GM12873 (cell line): ENCODE data around the gene STX18.

Experiments
- CTCF ChIP-seq: IDR thresholded peaks from 2 replicates; pipeline ENCODE4 v1.5.1; 2012; ENCODE audit warnings: low read depth, mild to moderate bottlenecking, moderate library complexity, low read length, control low read depth; ENCODE audit not compliant: insufficient read depth; ENCODE audit errors: missing control alignments

The STX18 gene

GRCh38 chr4:4424499-4425115, 117.2 kb downstream of the STX18 start:
- no peak for TF ChIP-seq CTCF

GRCh38 chr4:4423706-4424498, 117.9 kb downstream of the STX18 start:
- no peak for TF ChIP-seq CTCF

GRCh38 chr4:4422856-4423499, 118.9 kb downstream of the STX18 start:
- no peak for TF ChIP-seq CTCF

- no peak for TF ChIP-seq CTCF
Measured at GRCh38 chr4:4421356-4421755, 120.5 kb downstream of the STX18 start.

- TF ChIP-seq CTCF, result no peak
Measured at GRCh38 chr4:4420421-4420820, 121.4 kb downstream of the STX18 start.

GRCh38 chr4:4419896-4420295, 122.0 kb downstream of the STX18 start:
- no peak for TF ChIP-seq CTCF

GRCh38 chr4:4418676-4419390, 123.0 kb downstream of the STX18 start:
- TF ChIP-seq CTCF, result no peak
